ENCODE measurements around the gene XYLT2.
A peak's percentile ranks its signal among the peaks of the same experiment; 100 is the strongest.
"Not testable (repeated sequence)": the region's sequence is repeated elsewhere in the genome, so short reads cannot be mapped to it uniquely, and the experiment has no call there.

XYLT2 gene

DNA sequence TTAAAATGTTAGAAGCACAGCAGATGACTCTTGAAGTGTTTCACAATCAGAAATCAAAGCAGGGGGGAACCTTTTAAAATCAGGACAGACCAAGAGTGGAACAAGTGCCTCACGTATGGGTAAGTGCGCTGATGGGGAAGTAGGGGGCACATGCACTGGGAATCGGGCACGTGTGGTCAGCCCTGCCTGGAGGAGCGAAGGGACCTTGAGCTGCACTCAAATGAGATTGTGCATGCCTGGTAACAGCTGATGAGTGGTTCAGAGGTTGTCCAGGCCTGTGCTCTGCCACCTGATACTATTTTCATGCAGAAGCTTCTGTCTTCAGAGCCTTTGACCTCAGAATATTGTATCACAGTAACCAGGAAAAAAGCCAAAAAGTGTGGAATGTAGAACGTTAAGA, 13.7 kb upstream of the XYLT2 start:
- H3K4me3 ChIP-seq (ENCODE audit: low read depth, low read length), result no peak overlapping the region
- peak; percentile 32 for DNase-seq (ENCODE audit: low read depth)
- no peak for TF ChIP-seq POLR2A (IDR thresholded peaks at IDR 0.05; ENCODE audit: extremely low read depth, insufficient read length)
- TF ChIP-seq, protein P1, sequence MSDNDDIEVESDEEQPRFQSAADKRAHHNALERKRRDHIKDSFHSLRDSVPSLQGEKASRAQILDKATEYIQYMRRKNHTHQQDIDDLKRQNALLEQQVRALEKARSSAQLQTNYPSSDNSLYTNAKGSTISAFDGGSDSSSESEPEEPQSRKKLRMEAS (IDR thresholded peaks at IDR 0.05; ENCODE audit: low read depth, low read length), result peak; percentile 52
- TF ChIP-seq, protein P2, sequence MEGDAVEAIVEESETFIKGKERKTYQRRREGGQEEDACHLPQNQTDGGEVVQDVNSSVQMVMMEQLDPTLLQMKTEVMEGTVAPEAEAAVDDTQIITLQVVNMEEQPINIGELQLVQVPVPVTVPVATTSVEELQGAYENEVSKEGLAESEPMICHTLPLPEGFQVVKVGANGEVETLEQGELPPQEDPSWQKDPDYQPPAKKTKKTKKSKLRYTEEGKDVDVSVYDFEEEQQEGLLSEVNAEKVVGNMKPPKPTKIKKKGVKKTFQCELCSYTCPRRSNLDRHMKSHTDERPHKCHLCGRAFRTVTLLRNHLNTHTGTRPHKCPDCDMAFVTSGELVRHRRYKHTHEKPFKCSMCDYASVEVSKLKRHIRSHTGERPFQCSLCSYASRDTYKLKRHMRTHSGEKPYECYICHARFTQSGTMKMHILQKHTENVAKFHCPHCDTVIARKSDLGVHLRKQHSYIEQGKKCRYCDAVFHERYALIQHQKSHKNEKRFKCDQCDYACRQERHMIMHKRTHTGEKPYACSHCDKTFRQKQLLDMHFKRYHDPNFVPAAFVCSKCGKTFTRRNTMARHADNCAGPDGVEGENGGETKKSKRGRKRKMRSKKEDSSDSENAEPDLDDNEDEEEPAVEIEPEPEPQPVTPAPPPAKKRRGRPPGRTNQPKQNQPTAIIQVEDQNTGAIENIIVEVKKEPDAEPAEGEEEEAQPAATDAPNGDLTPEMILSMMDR (IDR thresholded peaks at IDR 0.05; ENCODE audit: low read depth, low read length), result no peak
- TF ChIP-seq MYC (IDR thresholded peaks at IDR 0.05; ENCODE audit: low read depth, low read length), result no peak

DNA sequence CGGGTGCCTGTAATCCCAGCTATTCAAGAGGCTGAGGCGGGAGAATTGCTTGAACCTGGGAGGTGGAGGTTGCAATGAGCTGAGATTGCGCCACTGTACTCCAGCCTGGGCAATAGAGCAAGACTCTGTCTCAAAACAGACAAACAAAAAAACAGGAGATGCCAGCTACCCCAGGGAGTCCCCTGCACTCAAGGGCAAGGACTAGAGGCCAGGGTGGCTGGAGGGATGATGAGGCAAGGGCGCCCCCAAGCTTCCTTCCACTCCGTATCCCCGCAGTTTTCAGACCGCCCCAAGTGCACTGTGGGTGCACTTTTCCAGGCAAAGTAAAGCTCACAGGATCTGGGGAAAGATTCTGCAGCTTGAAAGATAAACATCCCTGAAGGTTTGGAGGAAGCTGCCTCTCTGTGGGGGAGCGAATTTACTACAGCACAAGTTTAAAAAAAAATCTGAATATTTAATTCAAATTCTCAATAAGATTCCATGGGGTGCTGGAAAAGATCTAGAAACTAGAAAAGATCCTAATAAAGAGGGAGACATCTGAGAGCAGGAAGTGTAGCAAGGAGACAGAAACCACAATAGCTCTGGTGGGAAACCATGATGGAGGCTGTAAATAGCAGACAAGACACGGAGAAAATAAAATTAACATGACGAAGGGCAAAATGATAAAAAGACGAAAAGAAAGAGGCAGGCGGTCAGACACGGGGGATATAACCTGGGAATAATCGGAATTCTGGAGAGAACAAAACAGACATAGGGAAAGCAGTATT, 12.5 kb upstream of the XYLT2 start:
- not testable (repeated sequence) for H3K4me3 ChIP-seq (ENCODE audit: low read depth, low read length)
- DNase-seq (ENCODE audit: low read depth), result peak; percentile 35

DNA sequence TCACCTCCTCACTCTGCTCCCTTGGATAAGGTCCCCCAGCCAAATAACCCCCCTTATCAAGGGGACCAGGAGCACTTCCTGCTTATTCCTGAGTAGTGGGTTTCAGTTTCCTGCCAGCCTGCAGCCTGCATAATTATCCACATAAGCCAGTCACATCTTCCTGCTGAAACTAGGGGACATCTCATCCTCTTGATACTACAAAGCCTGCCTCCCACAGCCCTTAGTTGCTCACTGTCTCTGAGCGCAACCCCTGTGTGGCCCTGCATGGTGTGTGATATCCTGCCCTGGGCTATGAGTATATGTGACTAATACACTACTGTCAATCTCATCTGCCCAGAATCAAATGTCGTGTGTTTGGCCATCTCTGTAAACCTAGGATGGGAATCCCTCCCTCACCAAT, 8.0 kb upstream of the XYLT2 start:
- TF ChIP-seq, protein P2 (IDR thresholded peaks at IDR 0.05; ENCODE audit: low read depth, low read length), result no peak
- no peak for TF ChIP-seq MYC (IDR thresholded peaks at IDR 0.05; ENCODE audit: low read depth, low read length)
- TF ChIP-seq POLR2A (IDR thresholded peaks at IDR 0.05; ENCODE audit: extremely low read depth, insufficient read length), result no peak
- TF ChIP-seq, protein P1 (IDR thresholded peaks at IDR 0.05; ENCODE audit: low read depth, low read length), result no peak

DNA sequence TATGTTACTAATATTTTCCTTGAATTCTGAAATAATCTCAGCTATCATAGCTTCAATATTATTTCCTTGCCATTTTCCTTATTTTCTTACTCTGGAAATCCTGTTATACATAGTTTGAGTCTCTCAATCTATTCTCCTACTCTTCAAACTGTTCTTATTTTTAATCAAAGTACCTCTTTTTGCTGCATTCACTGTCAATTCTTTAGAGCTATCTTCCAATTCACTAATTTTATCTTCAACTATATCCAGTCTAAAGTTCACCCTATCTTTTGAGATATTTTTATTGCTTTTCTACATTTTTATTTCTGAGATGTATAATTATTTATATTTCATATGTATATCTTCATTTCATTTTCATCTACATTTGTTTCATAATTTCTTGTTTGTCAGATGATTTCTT, 7.3 kb upstream of the XYLT2 start:
- TF ChIP-seq, protein P1 (IDR thresholded peaks at IDR 0.05; ENCODE audit: low read depth, low read length), result no peak
- TF ChIP-seq, protein P2 (IDR thresholded peaks at IDR 0.05; ENCODE audit: low read depth, low read length), result no peak
- no peak for TF ChIP-seq MYC (IDR thresholded peaks at IDR 0.05; ENCODE audit: low read depth, low read length)
- no peak for TF ChIP-seq POLR2A (IDR thresholded peaks at IDR 0.05; ENCODE audit: extremely low read depth, insufficient read length)
- no peak overlapping the region for H3K4me3 ChIP-seq (ENCODE audit: low read depth, low read length)
- DNase-seq (ENCODE audit: low read depth), result no peak

More for the DNA sequence above, 8.0 kb upstream of the XYLT2 start:
- H3K4me3 ChIP-seq (ENCODE audit: low read depth, low read length), result no peak overlapping the region
- DNase-seq (ENCODE audit: low read depth), result no peak

DNA sequence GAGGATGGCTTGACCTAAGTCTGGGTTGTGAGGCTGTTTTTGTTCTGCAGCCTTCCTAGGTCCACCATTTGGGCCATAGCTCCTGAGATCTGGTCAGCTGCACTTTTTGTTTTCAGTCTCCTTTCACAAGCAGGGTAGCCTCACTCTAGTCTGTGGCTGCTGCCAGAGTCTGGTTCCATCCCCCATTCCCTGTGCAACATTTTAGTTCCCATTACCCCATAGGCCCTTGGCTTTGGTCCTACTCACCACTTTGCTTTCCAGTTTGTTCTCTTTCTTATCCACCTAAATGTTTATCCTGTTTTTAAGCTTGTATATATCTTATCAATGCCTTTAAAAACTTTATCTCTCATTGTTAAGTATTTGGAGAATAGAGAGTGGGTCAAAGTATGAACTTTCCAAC, 6.5 kb upstream of the XYLT2 start:
- H3K4me3 ChIP-seq (ENCODE audit: low read depth, low read length), result no peak overlapping the region
- TF ChIP-seq, protein P1 (IDR thresholded peaks at IDR 0.05; ENCODE audit: low read depth, low read length), result no peak
- TF ChIP-seq, protein P2 (IDR thresholded peaks at IDR 0.05; ENCODE audit: low read depth, low read length), result no peak
- TF ChIP-seq POLR2A (IDR thresholded peaks at IDR 0.05; ENCODE audit: extremely low read depth, insufficient read length), result no peak
- TF ChIP-seq MYC (IDR thresholded peaks at IDR 0.05; ENCODE audit: low read depth, low read length), result no peak
- no peak for DNase-seq (ENCODE audit: low read depth)

DNA sequence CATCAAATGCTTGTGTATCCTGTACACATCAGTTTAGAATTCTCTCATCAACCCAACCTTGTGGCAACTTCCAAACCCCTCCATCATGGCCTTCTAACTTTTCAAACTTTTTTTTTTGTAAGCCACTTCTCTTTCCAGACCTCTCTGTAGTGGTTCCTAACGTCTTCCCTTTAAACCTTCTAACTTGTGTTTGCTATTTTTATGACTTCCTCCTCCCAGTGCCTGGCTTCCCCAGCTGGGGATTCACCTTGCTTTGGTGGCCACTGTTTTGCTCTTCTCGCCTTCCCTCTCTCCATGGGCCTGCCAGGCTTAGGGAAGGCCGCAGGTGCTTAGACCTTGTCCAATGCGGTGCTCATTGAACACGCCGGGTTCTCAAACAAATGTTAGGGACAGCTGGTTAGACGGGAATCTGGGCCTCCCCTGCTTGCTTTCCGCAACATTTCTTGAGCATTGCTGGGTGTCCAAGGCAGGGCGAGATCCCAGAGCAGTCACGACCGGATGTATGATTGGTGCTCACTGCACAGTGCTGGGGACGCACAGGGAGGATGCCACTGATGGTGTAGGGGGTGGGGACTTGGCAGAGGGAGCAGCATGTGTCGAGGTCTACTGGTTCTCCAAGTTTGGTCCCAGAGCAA, 1.1 kb upstream of the XYLT2 start:
- H3K4me3 ChIP-seq (ENCODE audit: low read depth, low read length), result no peak overlapping the region
- TF ChIP-seq POLR2A (IDR thresholded peaks at IDR 0.05; ENCODE audit: extremely low read depth, insufficient read length) (no peak), MYC (IDR thresholded peaks at IDR 0.05; ENCODE audit: low read depth, low read length) (no peak)
- TF ChIP-seq, protein P2 (IDR thresholded peaks at IDR 0.05; ENCODE audit: low read depth, low read length), result no peak
- TF ChIP-seq, protein P1 (IDR thresholded peaks at IDR 0.05; ENCODE audit: low read depth, low read length), result no peak

More for the DNA sequence above, 1.1 kb upstream of the XYLT2 start:
- DNase-seq (ENCODE audit: low read depth), result peak; percentile 41

All from NB4 (cell line).